H1 (cell line): ENCODE measurements around the gene HECTD3. TPM values are rescaled to one million over a fixed set of nuclear protein-coding genes. Genes with fewer than 3 reads are reported as not detected.

Source experiments
- CTCF ChIA-PET: fragments of 300-600 bp; sonication (Branson Sonifier 250); formaldehyde crosslinking; loops from one replicate; lab custom pipeline; 2021; ENCODE audit not compliant: partially characterized antibody; lab: Charles Lee
- POLR2A ChIA-PET: fragments of 300-600 bp; sonication (Branson Sonifier 250); formaldehyde crosslinking; loops from one replicate; lab custom pipeline; 2021; ENCODE audit warnings: inconsistent platforms; ENCODE audit not compliant: partially characterized antibody; lab: Charles Lee
- DNase-seq, 2 experiments: peaks; one replicate each; pipeline versions ENCODE4 v3.0.0 to v3.0.0-alpha.2; 2010 to 2022; ENCODE audit warnings: low spot score in 2 of 2, low read depth in 1 of 2, mixed read lengths in 1 of 2
- FAIRE-seq: peaks from 2 replicates; lab custom pipeline; 2011; peaks lifted over from hg19 to GRCh38; lab: Jason Lieb, UNC
- H2AFZ ChIP-seq: 2 replicates; pipeline ENCODE4 v1.8.1; 2012; ENCODE audit warnings: low read length, inconsistent platforms
- H2AK5ac ChIP-seq: 2 replicates; pipeline ENCODE4 v1.6.1; 2013; ENCODE audit warnings: low read depth, low read length
- H2BK120ac ChIP-seq: replicated peaks from 2 replicates; pipeline ENCODE3; 2013; ENCODE audit warnings: low read depth, low read length, inconsistent platforms
- H2BK12ac ChIP-seq: 2 replicates; pipeline ENCODE4 v1.6.1; 2013; ENCODE audit warnings: low read depth, low read length
- H2BK15ac ChIP-seq: 2 replicates; pipeline ENCODE4 v1.6.1; 2013; ENCODE audit warnings: low read length
- H2BK20ac ChIP-seq: 2 replicates; pipeline ENCODE4 v1.6.1; 2013; ENCODE audit warnings: low read length
- H2BK5ac ChIP-seq: 2 replicates; pipeline ENCODE4 v1.6.1; 2013; ENCODE audit warnings: low read depth, low read length
- H3K14ac ChIP-seq: 2 replicates; pipeline ENCODE4 v1.6.1; 2013; ENCODE audit warnings: inconsistent platforms; ENCODE audit not compliant: insufficient read length
- H3K18ac ChIP-seq: 2 replicates; pipeline ENCODE4 v1.6.1; 2013; ENCODE audit warnings: low read length; ENCODE audit errors: extremely low read depth
- H3K23ac ChIP-seq: 2 replicates; pipeline ENCODE4 v1.6.1; 2013; ENCODE audit warnings: inconsistent platforms; ENCODE audit not compliant: insufficient read length
- H3K23me2 ChIP-seq: 2 replicates; pipeline ENCODE4 v1.6.1; 2013; ENCODE audit warnings: low read depth, low read length
- H3K27ac ChIP-seq: 2 replicates; pipeline ENCODE4 v1.6.1; 2011; ENCODE audit warnings: low read depth, low read length, inconsistent platforms
- H3K27me3 ChIP-seq, 4 experiments: replicated peaks in 1 of 4; 1 replicate in 1 of 4; 2 replicates in 3 of 4; pipeline versions ENCODE4 v1.6.1 to v1.8.1; 2011 to 2013; ENCODE audit warnings: low read length in 3 of 4, mild to moderate bottlenecking in 3 of 4, inconsistent platforms in 2 of 4, mixed read lengths in 2 of 4, moderate library complexity in 1 of 4; ENCODE audit not compliant: control insufficient read depth in 3 of 4, insufficient read depth in 3 of 4; ENCODE audit errors: extremely low read depth in 1 of 4
- H3K36me3 ChIP-seq, 4 experiments: 2 replicates each; pipeline versions ENCODE4 v1.6.1 to v1.8.1; 2011 to 2013; ENCODE audit warnings: mild to moderate bottlenecking in 4 of 4, low read length in 3 of 4, moderate library complexity in 2 of 4, control low read depth in 1 of 4, inconsistent platforms in 1 of 4; ENCODE audit not compliant: insufficient read depth in 4 of 4, control insufficient read depth in 2 of 4
- H3K4ac ChIP-seq: replicated peaks from 2 replicates; pipeline ENCODE3; 2013; ENCODE audit warnings: low read length, low read depth, mixed read lengths, inconsistent platforms; ENCODE audit not compliant: insufficient read length
- H3K4me1 ChIP-seq, 4 experiments: replicated peaks in 1 of 4; 1 replicate in 1 of 4; 2 replicates in 3 of 4; pipeline versions ENCODE4 v1.6.1 to v1.8.1; 2011 to 2013; ENCODE audit warnings: low read length in 3 of 4, inconsistent platforms in 2 of 4, mixed read lengths in 1 of 4; ENCODE audit not compliant: insufficient read depth in 4 of 4, control insufficient read depth in 3 of 4
- H3K4me2 ChIP-seq, 2 experiments: 2 replicates each; pipeline versions ENCODE4 v1.6.1 to v1.8.1; 2011 to 2013; ENCODE audit warnings: low read depth in 2 of 2, low read length in 2 of 2, control low read depth in 1 of 2, inconsistent platforms in 1 of 2, mild to moderate bottlenecking in 1 of 2; ENCODE audit not compliant: insufficient read depth in 1 of 2
- H3K4me3 ChIP-seq, 4 experiments: fragments of 200-600, 300-600 bp in 1 of 4; sonication (generic), shearing (Covaris generic), sonication (Bioruptor Twin) in 1 of 4; 2 replicates each; pipeline versions ENCODE4 v1.5.1 to v1.8.1; 2011 to 2016; ENCODE audit warnings: low read length in 4 of 4, low read depth in 3 of 4, control low read depth in 2 of 4, inconsistent platforms in 2 of 4, mild to moderate bottlenecking in 2 of 4, mixed read lengths in 1 of 4, moderate library complexity in 1 of 4; ENCODE audit not compliant: insufficient read depth in 2 of 4; ENCODE audit errors: extremely low read depth in 1 of 4
- H3K56ac ChIP-seq: replicated peaks from 2 replicates; pipeline ENCODE3; 2013; ENCODE audit warnings: low read depth, mild to moderate bottlenecking, mixed read lengths, low read length, inconsistent platforms; ENCODE audit not compliant: insufficient read length
- H3K79me1 ChIP-seq: 2 replicates; pipeline ENCODE4 v1.6.1; 2013; ENCODE audit warnings: low read depth, low read length, control low read depth
- H3K79me2 ChIP-seq, 2 experiments: 2 replicates each; pipeline versions ENCODE4 v1.6.1 to v1.8.1; 2012 to 2013; ENCODE audit warnings: low read length in 2 of 2, mild to moderate bottlenecking in 2 of 2, inconsistent platforms in 1 of 2; ENCODE audit not compliant: insufficient read depth in 2 of 2, control insufficient read depth in 1 of 2
- H3K9ac ChIP-seq, 4 experiments: replicated peaks in 1 of 4; 1 replicate in 1 of 4; 2 replicates in 3 of 4; pipeline versions ENCODE4 v1.6.1 to v1.8.1; 2011 to 2013; ENCODE audit warnings: low read depth in 3 of 4, low read length in 3 of 4, control low read depth in 2 of 4, mild to moderate bottlenecking in 2 of 4, moderate library complexity in 2 of 4, inconsistent platforms in 1 of 4; ENCODE audit errors: extremely low read depth in 1 of 4
- H3K9me3 ChIP-seq, 2 experiments: 2 replicates each; pipeline versions ENCODE4 v1.6.1 to v1.8.1; 2012 to 2013; ENCODE audit warnings: mild to moderate bottlenecking in 2 of 2, moderate library complexity in 2 of 2, control low read depth in 1 of 2, inconsistent platforms in 1 of 2, low read depth in 1 of 2, low read length in 1 of 2, mixed read lengths in 1 of 2; ENCODE audit not compliant: insufficient read depth in 2 of 2
- H4K20me1 ChIP-seq, 2 experiments: replicated peaks in 1 of 2; 2 replicates each; pipeline versions ENCODE3 to v1.8.1; 2011 to 2013; ENCODE audit warnings: inconsistent platforms in 2 of 2, low read length in 2 of 2, mild to moderate bottlenecking in 1 of 2; ENCODE audit not compliant: insufficient read depth in 2 of 2, control insufficient read depth in 1 of 2
- H4K5ac ChIP-seq: 2 replicates; pipeline ENCODE4 v1.6.1; 2013; ENCODE audit warnings: low read length, low read depth, mixed read lengths, inconsistent platforms; ENCODE audit not compliant: insufficient read length
- H4K8ac ChIP-seq: 2 replicates; pipeline ENCODE4 v1.8.0; 2013; ENCODE audit warnings: mild to moderate bottlenecking, moderate library complexity, low read length, inconsistent platforms; ENCODE audit not compliant: insufficient read depth; ENCODE audit errors: extremely low read depth
- H4K91ac ChIP-seq: replicated peaks from 2 replicates; pipeline ENCODE3; 2013; ENCODE audit warnings: low read length, mixed read lengths, inconsistent platforms; ENCODE audit not compliant: insufficient read length
- JUN ChIP-seq: IDR thresholded peaks from 2 replicates; pipeline ENCODE4 v1.6.1; 2011; ENCODE audit warnings: low read depth, mild to moderate bottlenecking, improper control_type of control experiment, low read length
- MAFK ChIP-seq: IDR thresholded peaks from 2 replicates; pipeline ENCODE4 v1.6.1; 2012; ENCODE audit warnings: low read depth, mild to moderate bottlenecking, improper control_type of control experiment, low read length
- MAX ChIP-seq: IDR thresholded peaks from 2 replicates; pipeline ENCODE4 v1.6.1; 2012; ENCODE audit warnings: inconsistent platforms
- NANOG ChIP-seq: IDR thresholded peaks from 2 replicates; pipeline ENCODE4 v1.6.1; 2011; ENCODE audit warnings: low read length, low read depth, mild to moderate bottlenecking, inconsistent platforms; ENCODE audit not compliant: insufficient read depth, poor library complexity, severe bottlenecking
- NRF1 ChIP-seq: IDR thresholded peaks from 2 replicates; pipeline ENCODE4 v1.6.1; 2011; ENCODE audit warnings: mild to moderate bottlenecking, low read depth, low read length, improper control_type of control experiment
- SP4 ChIP-seq: IDR thresholded peaks from 2 replicates; pipeline ENCODE4 v1.6.1; 2012; ENCODE audit warnings: low read length, inconsistent platforms
- ZNF274 ChIP-seq: IDR thresholded peaks from 2 replicates; pipeline ENCODE4 v1.7.0; 2012; ENCODE audit warnings: low read length, borderline replicate concordance; ENCODE audit errors: extremely low read depth
- WGBS, 2 experiments: shearing (Covaris generic) in 1 of 2; methylation state at CpG; one replicate each; pipeline versions ENCODE4 v1.1.6 to v1.1.7; 2013 to 2015; ENCODE audit warnings: low lambda C conversion rate in 2 of 2, mixed read lengths in 2 of 2, inconsistent platforms in 1 of 2, low coverage in 1 of 2, missing lambda C conversion rate in 1 of 2; ENCODE audit not compliant: insufficient replicate concordance in 2 of 2, insufficient coverage in 1 of 2, insufficient read length in 1 of 2; ENCODE audit errors: extremely low coverage in 1 of 2, missing lambda C conversion rate in 1 of 2; 5-methylcytosine and 5-hydroxymethylcytosine counted together
- polyA plus RNA-seq, 7 experiments: library from polyadenylated mRNA; depleted of rRNA in 3 of 7; stranded (reverse) in 5 of 7; unstranded in 2 of 7; fragments of >200 nt in 5 of 7; fragments of 200-250 nt in 2 of 7; gene quantifications; 1 replicate in 5 of 7; 2 replicates in 1 of 7; 4 replicates in 1 of 7; pipeline versions ENCODE4 v1.2.1 to v1.2.3, GENCODE V29; 2011 to 2013; ENCODE audit warnings: missing spikeins in 2 of 7, mixed read lengths in 2 of 7
- total RNA-seq: library from RNA; stranded (reverse); fragmentation: NEBNext Ultra II Directional; extraction: Animal tissue kit (Norgen Biotek cat#: 25700); gene quantifications from 2 replicates; pipeline ENCODE4 v1.2.1, GENCODE V29; 2021

The HECTD3 gene
- total and polyA plus RNA-seq, 2 of the 8 experiments (the other 6 are each of a cell fraction or from before 2014, with no cell fraction given) = 32.9 to 52.7 TPM

GRCh38 chr1:44973645-44974044 lies 37.5 kb downstream of the HECTD3 start:
- Histone ChIP-seq H3K14ac (no peak overlapping the region), H3K9me3 (no peaks in the 10 kb centered on the region), H3K18ac (no peak overlapping the region), H3K27me3 (no peaks in the 10 kb centered on the region), H2AFZ (no peak overlapping the region), H4K8ac (no peak overlapping the region), H3K4me1 (no peaks in the 10 kb centered on the region), H3K4ac (no peak overlapping the region), H4K20me1 (no peaks in the 10 kb centered on the region), H3K36me3 (peaks cover 0 to 17% (median 7%) of the 10 kb centered on the region in 4 experiments; a peak in 4 of 8 replicates), H3K9ac (no peak overlapping the region), H3K79me1 (no peaks in the 10 kb centered on the region), H4K5ac (no peak overlapping the region), H3K23ac (no peak overlapping the region), H3K56ac (no peak overlapping the region), H2BK120ac (no peak overlapping the region), H2BK5ac (no peak overlapping the region), H3K27ac (no peak overlapping the region), H2BK20ac (no peak overlapping the region), H3K4me3 (no peak overlapping the region), H2BK12ac (no peak overlapping the region), H2AK5ac (no peak overlapping the region), H2BK15ac (no peak overlapping the region), H4K91ac (no peak overlapping the region), H3K4me2 (no peak overlapping the region), H3K79me2 (no peaks in the 10 kb centered on the region), H3K23me2 (no peaks in the 10 kb centered on the region)
- WGBS, 2 experiments = 100% methylated on average over 1 of the region's 1 CpG; no CpG with 5 or more reads in 1 of the 2 experiments
- no peak for FAIRE-seq
- CTCF ChIA-PET = no interaction called here
- POLR2A ChIA-PET = no interaction called here
- TF ChIP-seq MAFK = no peak
- no peak for TF ChIP-seq MAX
- no peak for TF ChIP-seq ZNF274
- TF ChIP-seq JUN = no peak
- TF ChIP-seq NRF1 = no peak
- no peak for TF ChIP-seq SP4
- no peak for TF ChIP-seq NANOG
- DNase-seq = no peak
